Stomach (tissue), 4 donors: ENCODE measurements around the gene SOX8.

Experiments
- EP300 ChIP-seq: sonication (generic); formaldehyde crosslinking; IDR thresholded peaks from one replicate; pipeline ENCODE4 v1.6.1; 2017; ENCODE audit warnings: antibody characterized with exemption
- POLR2AphosphoS5 ChIP-seq, 3 donors: sonication (generic); formaldehyde crosslinking; IDR thresholded peaks; one replicate each; pipeline ENCODE4 v1.6.1; 2016; ENCODE audit warnings: antibody characterized with exemption in 3 of 3
- TF ChIP-seq, protein P1 (sequence below), 7 experiments: fragments of 450-650 bp in 4 of 7; fragments of 200-600 bp in 3 of 7; sonication (generic) in 3 of 7; IDR thresholded peaks; one replicate each; pipeline ENCODE4 v1.5.1; 2016 to 2019; ENCODE audit warnings: antibody characterized with exemption in 7 of 7, control low read depth in 2 of 7, mild to moderate bottlenecking in 1 of 7

DNA sequence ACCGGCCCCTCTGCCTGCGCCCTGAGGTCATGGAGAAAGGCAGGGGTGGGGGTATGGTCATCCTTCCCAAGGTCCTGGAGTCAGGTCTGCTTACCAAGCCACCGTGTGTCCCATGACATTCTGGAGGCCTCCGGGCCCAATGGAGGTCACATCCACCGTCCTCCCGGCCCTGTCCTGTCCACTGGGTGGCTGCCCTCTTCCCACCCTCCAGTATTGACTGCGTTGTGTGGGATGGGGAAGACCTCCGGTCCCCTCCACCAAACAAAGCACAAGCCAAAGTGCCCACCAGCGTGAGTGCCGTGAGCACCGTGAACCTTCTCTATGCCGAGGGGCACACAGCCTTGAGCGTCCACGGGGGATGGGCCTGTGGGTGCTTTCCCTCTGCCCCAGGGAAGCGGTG lies 48.0 kb upstream of the SOX8 start:
- TF ChIP-seq, protein P1, sequence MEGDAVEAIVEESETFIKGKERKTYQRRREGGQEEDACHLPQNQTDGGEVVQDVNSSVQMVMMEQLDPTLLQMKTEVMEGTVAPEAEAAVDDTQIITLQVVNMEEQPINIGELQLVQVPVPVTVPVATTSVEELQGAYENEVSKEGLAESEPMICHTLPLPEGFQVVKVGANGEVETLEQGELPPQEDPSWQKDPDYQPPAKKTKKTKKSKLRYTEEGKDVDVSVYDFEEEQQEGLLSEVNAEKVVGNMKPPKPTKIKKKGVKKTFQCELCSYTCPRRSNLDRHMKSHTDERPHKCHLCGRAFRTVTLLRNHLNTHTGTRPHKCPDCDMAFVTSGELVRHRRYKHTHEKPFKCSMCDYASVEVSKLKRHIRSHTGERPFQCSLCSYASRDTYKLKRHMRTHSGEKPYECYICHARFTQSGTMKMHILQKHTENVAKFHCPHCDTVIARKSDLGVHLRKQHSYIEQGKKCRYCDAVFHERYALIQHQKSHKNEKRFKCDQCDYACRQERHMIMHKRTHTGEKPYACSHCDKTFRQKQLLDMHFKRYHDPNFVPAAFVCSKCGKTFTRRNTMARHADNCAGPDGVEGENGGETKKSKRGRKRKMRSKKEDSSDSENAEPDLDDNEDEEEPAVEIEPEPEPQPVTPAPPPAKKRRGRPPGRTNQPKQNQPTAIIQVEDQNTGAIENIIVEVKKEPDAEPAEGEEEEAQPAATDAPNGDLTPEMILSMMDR (IDR thresholded peaks at IDR 0.05): no peak
- TF ChIP-seq EP300: no peak
- TF ChIP-seq POLR2AphosphoS5 (IDR thresholded peaks at IDR 0.05): no peak
